22Rv1 (cell line): ENCODE results near the gene AUTS2.

Experiments used
- H3K27ac ChIP-seq: fragments of 450-650 bp; 2 replicates; pipeline ENCODE4 v1.5.1; 2017
- CTCF ChIP-seq: fragments of 450-650 bp; IDR thresholded peaks from 2 replicates; pipeline ENCODE4 v1.5.1; 2017; ENCODE audit warnings: mild to moderate bottlenecking
- ZFX ChIP-seq: fragments of 450-650 bp; IDR thresholded peaks from 2 replicates; pipeline ENCODE4 v1.6.1; 2017; ENCODE audit warnings: antibody characterized with exemption, borderline replicate concordance

AUTS2 gene

GRCh38 chr7:70733090-70733489, 1134.8 kb downstream of the AUTS2 start:
- TF ChIP-seq CTCF (no peak), ZFX (no peak)

GRCh38 chr7:70734411-70734810, 1136.1 kb downstream of the AUTS2 start:
- H3K27ac ChIP-seq = no peak overlapping the region
- no peak for TF ChIP-seq ZFX
- no peak for TF ChIP-seq CTCF

More at GRCh38 chr7:70733090-70733489, 1134.8 kb downstream of the AUTS2 start:
- H3K27ac ChIP-seq = no peak overlapping the region

- TF ChIP-seq CTCF = no peak
- TF ChIP-seq ZFX = no peak
Observed at GRCh38 chr7:70735313-70735712, 1137.0 kb downstream of the AUTS2 start.

GRCh38 chr7:70736715-70737460, 1138.6 kb downstream of the AUTS2 start:
- no peak overlapping the region for H3K27ac ChIP-seq
- TF ChIP-seq CTCF (no peak), ZFX (no peak)

More at GRCh38 chr7:70735313-70735712, 1137.0 kb downstream of the AUTS2 start:
- H3K27ac ChIP-seq = no peak overlapping the region

GRCh38 chr7:70738151-70738885, 1140.0 kb downstream of the AUTS2 start:
- H3K27ac ChIP-seq = no peak overlapping the region

GRCh38 chr7:70739646-70740210, 1141.5 kb downstream of the AUTS2 start:
- TF ChIP-seq ZFX = no peak
- no peak for TF ChIP-seq CTCF
- no peak overlapping the region for H3K27ac ChIP-seq

More at GRCh38 chr7:70738151-70738885, 1140.0 kb downstream of the AUTS2 start:
- TF ChIP-seq CTCF = peak; percentile 27
- TF ChIP-seq ZFX = no peak

GRCh38 chr7:70741666-70742065, 1143.4 kb downstream of the AUTS2 start:
- TF ChIP-seq ZFX (no peak), CTCF (no peak)
- no peak overlapping the region for H3K27ac ChIP-seq
